ENCODE measurements around the gene PPFIA4. TPM values are rescaled to one million over a fixed set of nuclear protein-coding genes. Genes with fewer than 3 reads are reported as not detected.

The PPFIA4 gene
- polyA plus RNA-seq, 6 donors from 2014 or later = not detected

DNA sequence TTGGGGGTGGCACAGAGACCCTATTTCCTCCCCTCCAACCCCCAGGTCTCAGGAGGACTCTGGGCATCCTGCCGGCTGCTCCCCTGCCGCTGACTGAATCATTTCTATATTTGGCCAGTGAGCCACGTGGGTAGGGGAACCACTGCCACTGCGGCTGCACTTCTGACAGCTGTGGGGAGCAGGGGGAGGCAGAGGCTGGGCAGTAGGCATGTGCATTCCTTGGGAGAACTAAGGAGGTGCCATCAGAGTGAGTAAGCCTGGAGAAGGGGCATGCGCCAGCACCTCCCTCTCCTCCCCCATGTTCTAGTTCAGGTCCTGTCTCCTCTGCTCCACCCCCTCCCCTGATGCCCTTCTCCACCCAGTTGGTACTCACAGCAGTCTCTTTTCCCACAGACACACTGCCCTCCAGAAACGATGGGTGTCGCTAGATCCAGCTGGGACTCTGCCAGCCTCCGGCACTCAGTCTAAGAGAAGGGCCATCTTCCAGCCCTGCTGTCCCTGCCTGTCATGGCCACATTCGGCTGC, 12.0 kb downstream of the PPFIA4 start:
- DNase-seq (no peak), ATAC-seq (ENCODE audit: low read depth in 2 of 2) (no peak)
- no peak overlapping the region for H3K4me3 Mint-ChIP-seq
- peaks cover 2 to 7% (median 5%) of the 10 kb centered on the region in 3 donors for H3K4me1 Mint-ChIP-seq
- no peak overlapping the region for H3K27ac Mint-ChIP-seq
- H3K9me3 Mint-ChIP-seq = no peaks in the 10 kb centered on the region
- peaks cover 5 to 16% (median 10%) of the 10 kb centered on the region in 3 donors for H3K27me3 Mint-ChIP-seq
- H3K36me3 Mint-ChIP-seq = no peaks in the 10 kb centered on the region

DNA sequence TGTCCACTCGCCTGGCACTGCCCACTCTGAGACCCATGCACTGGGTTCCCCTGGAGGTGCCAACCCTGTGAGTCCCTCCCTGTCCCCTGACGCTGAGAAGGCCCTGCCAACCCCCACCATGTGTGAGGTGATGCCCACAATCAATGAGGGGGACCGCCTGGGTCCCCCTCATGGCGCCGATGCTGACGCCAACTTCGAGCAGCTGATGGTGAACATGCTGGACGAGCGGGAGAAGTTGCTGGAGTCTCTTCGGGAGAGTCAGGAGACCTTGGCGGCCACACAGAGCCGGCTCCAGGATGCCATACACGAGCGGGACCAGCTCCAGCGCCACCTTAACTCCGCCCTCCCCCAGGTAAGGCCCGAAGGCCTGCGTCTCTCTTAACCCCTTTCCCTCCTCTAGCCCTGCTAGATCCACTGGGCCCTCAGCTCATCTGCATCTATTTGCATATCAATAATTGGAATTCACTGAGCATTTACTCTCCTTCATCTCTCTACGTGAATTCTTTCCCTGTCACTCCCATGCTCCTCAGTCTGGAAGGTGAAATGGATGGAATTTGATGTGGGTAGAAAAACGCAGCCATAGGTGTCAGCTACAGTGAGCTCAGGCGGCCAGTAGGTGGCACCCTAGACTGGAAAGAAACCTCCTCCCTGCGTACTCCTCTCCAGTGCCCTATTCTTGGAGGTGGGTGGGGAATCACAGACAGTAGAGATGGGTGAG, 12.8 kb downstream of the PPFIA4 start:
- Mint-ChIP-seq H3K27me3 (peaks cover 5 to 16% (median 10%) of the 10 kb centered on the region in 3 donors), H3K27ac (peak overlapping the region in 1 of 6 donors; percentile 17), H3K4me3 (no peak overlapping the region), H3K36me3 (no peaks in the 10 kb centered on the region), H3K9me3 (no peaks in the 10 kb centered on the region), H3K4me1 (peaks cover 2 to 7% (median 5%) of the 10 kb centered on the region in 3 donors)
- DNase-seq (peak; percentile 49), ATAC-seq (ENCODE audit: low read depth in 2 of 2) (peak; percentile 86 to 94)

DNA sequence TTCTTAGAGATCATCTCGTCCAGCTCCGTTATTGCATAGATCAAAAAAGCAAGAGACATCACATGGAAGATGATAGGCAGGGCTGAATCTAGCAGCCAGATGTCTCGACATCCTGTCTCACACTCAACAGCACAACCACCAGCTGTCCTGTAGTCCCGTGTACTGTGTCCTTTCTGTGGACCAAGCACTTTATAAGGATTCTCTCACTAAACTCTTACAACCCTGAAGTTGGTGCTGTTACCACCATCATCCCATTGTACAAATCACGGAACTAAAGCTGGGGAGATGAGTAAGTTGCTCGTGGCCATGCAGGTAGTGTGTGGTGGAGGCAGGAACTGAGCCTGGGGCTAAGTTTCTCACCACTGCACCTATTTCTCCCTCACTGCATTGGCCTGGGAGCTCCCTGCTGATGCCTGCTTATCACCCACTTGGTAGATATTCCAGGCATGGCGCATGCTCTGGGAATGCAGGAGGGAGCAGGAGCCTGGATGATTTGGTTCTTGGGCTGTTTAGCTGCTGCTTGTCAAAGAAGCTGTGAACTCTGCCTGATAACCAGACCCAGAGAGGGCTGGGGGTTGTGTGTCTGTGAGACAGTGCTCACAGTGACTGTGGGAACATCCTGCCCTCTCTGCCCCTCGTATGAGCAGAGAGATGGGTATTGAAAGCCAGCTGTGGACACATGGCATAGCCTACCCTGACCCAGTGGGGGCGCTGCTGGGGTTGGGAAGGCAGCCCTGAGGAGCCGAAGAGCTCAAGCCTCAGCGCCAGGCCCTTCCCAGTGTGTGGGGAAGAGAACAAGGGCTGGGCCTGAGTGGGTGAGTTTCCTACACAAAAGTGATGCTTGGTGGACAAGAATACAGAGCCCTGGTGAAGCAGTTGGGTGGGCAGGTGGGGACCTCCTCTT, 13.6 kb downstream of the PPFIA4 start:
- Mint-ChIP-seq H3K4me3 (no peak overlapping the region), H3K4me1 (peaks cover 2 to 7% (median 5%) of the 10 kb centered on the region in 3 donors), H3K36me3 (no peaks in the 10 kb centered on the region), H3K27ac (no peak overlapping the region), H3K27me3 (peaks cover 5 to 16% (median 13%) of the 10 kb centered on the region in 3 donors), H3K9me3 (no peaks in the 10 kb centered on the region)
- DNase-seq (no peak), ATAC-seq (ENCODE audit: low read depth in 2 of 2) (no peak)

DNA sequence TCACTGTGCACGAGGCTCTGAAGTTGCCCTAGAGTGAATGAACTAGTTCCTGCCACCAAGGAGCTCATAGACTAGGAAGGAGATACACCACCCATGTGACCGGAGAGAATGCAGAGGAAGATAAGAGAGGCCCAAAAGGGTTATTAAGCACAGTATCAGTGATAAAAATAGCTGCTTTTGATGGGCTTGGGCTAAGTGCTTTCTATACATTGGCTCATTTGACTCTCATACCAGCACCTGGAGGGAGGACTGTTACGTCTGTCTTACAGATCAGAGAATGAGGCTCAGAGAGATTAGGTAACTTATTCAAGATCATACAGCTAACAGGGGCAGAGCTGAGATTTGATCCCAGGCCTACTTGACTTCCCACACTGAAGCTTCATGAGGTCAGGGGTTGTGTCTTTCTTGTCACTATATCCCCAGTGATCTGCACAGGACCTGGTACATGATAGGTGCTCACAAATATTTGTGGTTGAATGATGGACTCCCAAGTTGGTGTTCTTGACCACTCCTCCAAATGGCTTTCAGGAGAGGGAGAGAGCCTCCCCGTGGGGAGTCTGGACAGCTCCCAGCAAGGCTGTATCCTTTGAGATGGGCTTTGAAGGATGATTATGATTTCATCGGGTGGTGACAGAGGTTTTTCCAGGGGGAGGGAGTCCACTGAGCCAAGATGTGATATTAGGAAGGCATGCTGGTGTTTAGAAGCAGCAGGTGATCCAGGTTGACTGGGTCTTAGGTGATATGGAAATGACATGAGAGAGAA, 14.4 kb downstream of the PPFIA4 start:
- Mint-ChIP-seq H3K4me3 (no peak overlapping the region), H3K9me3 (no peaks in the 10 kb centered on the region), H3K4me1 (peaks cover 2 to 7% (median 5%) of the 10 kb centered on the region in 3 donors), H3K27ac (no peak overlapping the region), H3K36me3 (no peaks in the 10 kb centered on the region), H3K27me3 (peaks cover 5 to 21% (median 16%) of the 10 kb centered on the region in 3 donors)
- ATAC-seq (ENCODE audit: low read depth in 2 of 2) = no peak
- no peak for DNase-seq

DNA sequence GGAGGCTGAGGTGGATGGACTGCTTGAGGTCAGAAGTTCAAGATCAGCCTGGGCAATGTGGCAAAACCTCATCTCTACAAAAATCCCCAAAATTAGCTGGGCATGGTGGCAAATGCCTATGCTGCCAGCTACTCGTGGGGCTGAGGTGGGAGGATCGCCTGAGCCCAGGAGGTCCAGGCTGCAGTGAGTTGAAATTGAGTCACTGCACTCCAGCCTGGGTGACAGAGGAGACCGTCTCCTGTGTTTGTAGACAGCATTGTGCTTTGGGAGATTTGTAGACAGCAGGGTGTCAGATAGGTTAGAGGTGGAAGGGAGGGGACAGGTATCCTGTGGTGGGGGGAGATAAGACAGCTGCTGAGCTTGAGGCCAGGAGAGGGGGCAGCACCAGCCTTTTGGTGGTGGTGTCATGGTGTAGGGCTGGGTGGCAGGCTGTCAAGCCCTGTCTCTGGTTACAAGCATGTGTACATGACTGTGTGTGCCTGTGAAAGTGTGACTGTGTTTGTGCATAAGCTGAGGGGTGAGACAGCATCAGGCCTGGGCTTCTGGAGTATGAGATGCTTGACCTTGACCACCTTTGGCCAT, 15.2 kb downstream of the PPFIA4 start:
- H3K9me3 Mint-ChIP-seq = no peaks in the 10 kb centered on the region
- ATAC-seq (ENCODE audit: low read depth in 2 of 2) (no peak), DNase-seq (no peak)
- no peak overlapping the region for H3K4me3 Mint-ChIP-seq
- no peak overlapping the region for H3K27ac Mint-ChIP-seq
- no peaks in the 10 kb centered on the region for H3K36me3 Mint-ChIP-seq
- peaks cover 5 to 21% (median 16%) of the 10 kb centered on the region in 3 donors for H3K27me3 Mint-ChIP-seq
- H3K4me1 Mint-ChIP-seq = peaks cover 2 to 7% (median 5%) of the 10 kb centered on the region in 3 donors

DNA sequence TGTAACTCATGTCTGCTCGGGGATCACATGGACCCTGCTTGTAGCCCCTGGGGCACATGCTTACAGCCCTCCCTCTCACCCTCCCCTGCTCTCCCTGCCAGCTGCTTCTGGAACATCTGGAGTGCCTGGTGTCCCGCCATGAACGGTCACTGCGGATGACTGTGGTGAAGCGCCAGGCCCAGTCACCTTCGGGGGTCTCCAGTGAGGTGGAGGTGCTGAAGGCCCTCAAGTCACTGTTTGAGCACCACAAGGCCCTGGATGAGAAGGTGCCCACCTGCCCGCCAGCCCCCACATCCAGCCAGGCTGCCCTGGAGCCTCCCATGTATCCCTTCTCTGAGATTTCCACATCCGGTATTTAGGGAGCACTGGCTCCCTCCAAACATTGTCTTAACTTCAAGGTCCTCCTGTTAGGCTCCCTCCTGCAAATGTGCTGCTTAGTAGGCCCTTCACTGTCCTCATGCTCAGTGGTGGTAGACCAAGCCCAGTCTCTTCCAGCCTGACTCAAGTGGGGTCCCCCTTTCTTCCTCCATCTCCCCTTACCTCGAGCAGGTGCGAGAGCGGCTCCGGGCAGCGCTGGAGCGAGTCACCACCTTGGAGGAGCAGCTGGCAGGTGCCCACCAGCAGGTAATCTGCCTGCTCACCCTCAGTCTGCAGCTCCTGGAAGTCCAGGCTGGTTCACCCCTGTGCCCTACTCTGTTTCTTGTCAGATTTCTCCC, 17.7 kb downstream of the PPFIA4 start:
- Mint-ChIP-seq H3K27ac (no peak overlapping the region), H3K4me1 (peaks cover 2 to 7% (median 5%) of the 10 kb centered on the region in 3 donors), H3K9me3 (no peaks in the 10 kb centered on the region), H3K27me3 (peaks cover 5 to 26% (median 24%) of the 10 kb centered on the region in 3 donors), H3K4me3 (no peak overlapping the region), H3K36me3 (no peaks in the 10 kb centered on the region)
- no peak for ATAC-seq (ENCODE audit: low read depth in 2 of 2)
- DNase-seq = no peak

DNA sequence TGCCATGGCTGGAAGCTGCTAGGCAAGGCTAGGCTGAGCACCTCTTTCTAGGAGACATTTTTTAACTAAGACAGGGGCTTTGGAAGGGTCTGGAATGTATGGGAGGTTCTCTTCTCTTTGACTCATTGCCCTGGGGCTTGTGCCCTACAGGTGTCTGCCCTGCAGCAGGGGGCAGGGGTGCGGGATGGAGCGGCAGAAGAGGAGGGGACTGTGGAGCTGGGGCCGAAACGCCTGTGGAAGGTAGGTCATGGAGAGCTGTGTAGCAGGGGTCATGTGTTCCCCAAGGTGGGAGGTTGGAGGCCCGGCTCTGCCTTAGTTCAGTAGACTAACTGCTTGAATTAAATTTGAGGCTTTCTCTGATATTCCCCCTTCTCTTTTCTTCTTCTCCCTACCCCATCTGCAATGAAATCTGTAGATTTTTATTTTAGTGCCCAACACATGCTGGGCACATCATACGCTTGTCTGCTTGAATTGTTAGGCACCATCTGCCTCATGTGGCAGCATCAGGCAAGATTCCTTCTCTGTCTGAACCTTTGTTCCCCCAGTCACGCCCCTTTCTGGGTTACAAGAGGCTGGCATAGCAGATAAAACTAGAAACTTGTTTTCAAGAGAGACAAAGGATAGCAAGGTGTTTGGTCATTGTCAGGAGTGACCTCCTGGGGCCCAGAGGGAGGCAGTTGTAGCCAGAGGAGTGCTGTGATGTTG, 18.4 kb downstream of the PPFIA4 start:
- H3K4me1 Mint-ChIP-seq = peaks cover 0 to 2% (median 0%) of the 10 kb centered on the region in 3 donors

DNA sequence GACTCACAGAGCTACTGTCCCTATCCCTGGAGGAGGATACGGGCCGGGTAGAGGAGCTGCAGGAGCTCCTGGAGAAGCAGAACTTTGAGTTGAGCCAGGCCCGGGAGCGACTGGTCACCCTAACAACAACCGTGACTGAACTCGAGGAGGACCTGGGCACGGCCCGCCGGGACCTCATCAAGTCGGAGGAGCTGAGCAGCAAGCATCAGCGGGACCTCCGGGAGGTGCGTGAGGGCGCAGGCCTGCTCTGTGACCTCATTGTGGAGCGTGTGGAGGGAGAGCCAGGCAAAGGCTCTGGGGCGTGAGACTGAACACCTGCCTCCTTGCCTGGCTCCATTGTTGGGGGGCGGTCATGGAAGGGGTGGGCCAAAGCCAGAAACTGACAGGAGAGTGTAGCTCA, 19.0 kb downstream of the PPFIA4 start:
- Mint-ChIP-seq H3K4me1 (peaks cover 0 to 2% (median 0%) of the 10 kb centered on the region in 3 donors), H3K36me3 (no peaks in the 10 kb centered on the region), H3K4me3 (no peak overlapping the region), H3K27ac (no peak overlapping the region), H3K27me3 (peaks cover under 1 to 22% (median 21%) of the 10 kb centered on the region in 3 donors), H3K9me3 (no peaks in the 10 kb centered on the region)
- no peak for DNase-seq
- no peak for ATAC-seq (ENCODE audit: low read depth in 2 of 2)

More for the DNA sequence above, 18.4 kb downstream of the PPFIA4 start:
- H3K27ac Mint-ChIP-seq = no peak overlapping the region
- H3K9me3 Mint-ChIP-seq = no peaks in the 10 kb centered on the region
- no peak for ATAC-seq (ENCODE audit: low read depth in 2 of 2)
- DNase-seq = no peak
- no peaks in the 10 kb centered on the region for H3K36me3 Mint-ChIP-seq
- peaks cover 0 to 19% (median 17%) of the 10 kb centered on the region in 3 donors for H3K27me3 Mint-ChIP-seq
- no peak overlapping the region for H3K4me3 Mint-ChIP-seq

DNA sequence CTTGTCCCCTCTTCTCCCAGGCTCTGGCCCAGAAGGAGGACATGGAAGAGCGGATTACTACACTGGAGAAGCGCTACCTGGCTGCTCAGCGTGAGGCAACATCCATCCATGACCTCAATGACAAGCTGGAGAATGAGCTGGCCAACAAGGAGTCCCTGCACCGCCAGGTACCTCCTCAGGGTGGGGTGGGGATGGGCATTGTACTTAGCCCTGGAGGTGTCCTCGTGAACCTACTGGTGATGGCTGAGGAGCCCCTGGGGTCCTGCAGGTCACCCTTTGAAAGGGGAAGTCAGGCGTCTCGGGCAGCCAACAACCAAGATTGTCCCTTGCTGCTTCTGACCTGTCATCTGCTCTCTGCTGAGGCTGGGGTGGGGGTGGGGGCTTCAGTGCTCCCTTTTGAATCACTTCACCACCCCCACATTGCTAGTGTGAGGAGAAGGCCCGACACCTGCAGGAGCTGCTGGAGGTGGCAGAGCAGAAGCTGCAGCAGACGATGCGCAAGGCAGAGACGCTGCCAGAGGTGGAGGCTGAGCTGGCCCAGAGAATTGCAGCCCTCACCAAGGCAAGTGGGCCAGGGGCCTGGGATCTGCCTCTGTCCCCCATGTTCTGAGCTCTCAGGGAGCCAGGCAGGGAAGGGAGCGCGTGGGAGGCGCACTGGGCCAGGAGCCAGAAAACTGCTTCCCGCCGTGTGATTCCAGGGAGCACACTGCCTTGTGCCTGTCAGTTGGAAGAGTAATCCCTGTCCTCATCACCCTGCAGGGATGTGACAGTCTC, 19.7 kb downstream of the PPFIA4 start:
- Mint-ChIP-seq H3K36me3 (no peaks in the 10 kb centered on the region), H3K4me1 (peaks cover 0 to under 1% (median under 1%) of the 10 kb centered on the region in 3 donors), H3K4me3 (no peak overlapping the region), H3K27me3 (peaks cover 5 to 28% (median 27%) of the 10 kb centered on the region in 3 donors), H3K27ac (no peak overlapping the region), H3K9me3 (peaks cover 0 to 1% (median 0%) of the 10 kb centered on the region in 7 donors)
- ATAC-seq (ENCODE audit: low read depth in 2 of 2) = no peak
- no peak for DNase-seq

DNA sequence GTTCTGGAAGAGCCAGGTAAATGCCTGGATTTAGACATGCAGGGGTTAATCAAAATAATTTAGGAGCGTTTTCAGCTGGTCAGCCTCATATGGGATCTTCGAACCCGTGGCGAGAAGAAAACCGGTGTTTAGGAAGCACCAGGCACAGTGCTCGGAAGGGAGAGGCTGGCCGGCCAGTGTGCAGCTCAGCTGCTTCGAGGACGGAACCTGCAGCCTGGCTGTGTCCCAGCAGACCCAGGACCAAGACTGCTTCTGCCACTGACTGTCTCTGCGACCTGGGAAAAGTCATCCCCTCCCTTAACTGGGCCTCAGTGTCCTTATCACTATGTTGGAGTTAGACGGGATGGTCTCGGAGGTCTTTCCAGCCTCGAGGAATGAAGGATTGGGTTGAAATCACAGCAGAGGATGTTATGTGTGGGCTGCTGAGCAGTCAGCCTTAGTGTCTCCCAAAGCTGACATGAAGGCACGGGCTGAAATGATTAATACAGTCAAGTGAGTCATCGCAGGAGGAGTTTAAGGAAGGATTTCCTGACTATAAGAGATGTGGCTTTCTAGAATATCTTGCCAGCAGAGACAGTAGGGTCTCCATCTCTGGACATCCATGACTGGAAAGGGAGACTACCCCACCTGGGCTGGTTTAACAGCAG, 20.8 kb downstream of the PPFIA4 start:
- peaks cover 0 to 1% (median 0%) of the 10 kb centered on the region in 7 donors for H3K9me3 Mint-ChIP-seq
- H3K4me3 Mint-ChIP-seq = no peak overlapping the region
- no peak for DNase-seq
- peaks cover 6 to 39% (median 38%) of the 10 kb centered on the region in 3 donors for H3K27me3 Mint-ChIP-seq
- H3K4me1 Mint-ChIP-seq = peaks cover 0 to 7% (median 0%) of the 10 kb centered on the region in 3 donors
- no peak for ATAC-seq (ENCODE audit: low read depth in 2 of 2)
- no peaks in the 10 kb centered on the region for H3K36me3 Mint-ChIP-seq
- no peak overlapping the region for H3K27ac Mint-ChIP-seq

DNA sequence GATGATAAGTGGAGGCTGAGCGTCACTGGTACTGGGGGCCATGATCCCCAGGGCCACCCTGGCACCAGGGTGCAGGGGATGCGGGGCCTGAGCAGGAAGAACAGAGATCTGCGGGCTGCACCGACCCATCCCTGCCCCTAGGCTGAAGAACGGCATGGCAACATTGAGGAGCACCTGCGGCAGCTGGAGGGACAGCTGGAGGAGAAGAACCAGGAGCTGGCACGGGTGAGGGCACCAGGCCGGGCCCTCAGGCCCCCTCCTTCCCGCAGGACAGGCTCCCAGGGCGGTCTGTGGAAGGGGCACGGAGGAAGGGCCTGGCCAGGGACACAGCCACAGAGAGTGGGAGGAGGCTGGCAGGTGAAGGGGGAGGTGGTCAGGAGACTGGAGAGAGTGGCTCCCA, 21.8 kb downstream of the PPFIA4 start:
- peaks cover 15 to 44% (median 44%) of the 10 kb centered on the region in 3 donors for H3K27me3 Mint-ChIP-seq
- DNase-seq (no peak), ATAC-seq (ENCODE audit: low read depth in 2 of 2) (no peak)
- H3K27ac Mint-ChIP-seq = peak overlapping the region in 2 of 6 donors; percentile 12 to 33
- H3K4me1 Mint-ChIP-seq = peaks cover 0 to 7% (median 0%) of the 10 kb centered on the region in 3 donors
- H3K9me3 Mint-ChIP-seq = peaks cover 0 to 1% (median 0%) of the 10 kb centered on the region in 7 donors
- no peak overlapping the region for H3K4me3 Mint-ChIP-seq
- no peaks in the 10 kb centered on the region for H3K36me3 Mint-ChIP-seq

Measured in naive B cell (primary cell).